ENCODE measurements around the gene BSDC1.
"Not testable (repeated sequence)": the region's sequence is repeated elsewhere in the genome, so short reads cannot be mapped to it uniquely, and the experiment has no call there.

BSDC1 gene

DNA sequence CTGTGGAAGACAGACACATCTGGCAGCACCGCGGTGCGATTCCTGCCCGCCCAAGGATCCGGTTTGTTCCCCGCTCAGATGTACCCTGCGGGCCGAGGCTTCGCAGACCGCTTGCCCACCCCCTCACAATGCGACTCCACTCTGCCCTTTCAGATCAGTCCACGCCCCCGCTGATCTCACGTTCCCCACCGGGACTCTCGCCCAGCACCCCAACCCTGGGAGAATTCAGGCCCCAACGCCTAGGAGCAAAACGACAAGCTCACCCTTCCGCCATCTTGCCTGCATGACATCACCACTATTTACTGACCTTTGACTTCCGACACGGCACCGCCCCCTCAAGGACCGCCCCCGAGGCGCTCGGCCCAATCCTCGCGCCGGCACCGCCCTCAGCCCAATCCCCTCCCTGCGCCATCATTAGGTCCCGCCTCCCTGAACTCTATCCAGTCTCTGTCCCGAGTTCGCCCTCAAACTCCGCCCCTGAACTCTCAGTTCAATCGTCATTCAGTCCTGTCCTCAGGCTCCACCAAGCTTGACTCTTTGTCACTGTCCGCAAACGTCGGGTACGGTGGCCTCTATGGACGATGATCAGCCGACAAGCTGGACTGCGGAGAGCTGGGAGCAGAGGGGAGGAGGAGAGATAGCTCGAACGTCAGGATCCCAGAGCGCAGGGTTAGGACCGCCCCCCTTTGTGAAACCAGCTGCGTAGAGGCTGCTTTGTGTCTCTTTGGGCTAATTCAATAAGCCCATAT, at the start of gene BSDC1:
TSS of gene BSDC1 (minus strand) at position 301 of the 749 bp plus-strand sequence. CDS start at position 274, 27 bp downstream.
- peak; percentile 94 for DNase-seq

DNA sequence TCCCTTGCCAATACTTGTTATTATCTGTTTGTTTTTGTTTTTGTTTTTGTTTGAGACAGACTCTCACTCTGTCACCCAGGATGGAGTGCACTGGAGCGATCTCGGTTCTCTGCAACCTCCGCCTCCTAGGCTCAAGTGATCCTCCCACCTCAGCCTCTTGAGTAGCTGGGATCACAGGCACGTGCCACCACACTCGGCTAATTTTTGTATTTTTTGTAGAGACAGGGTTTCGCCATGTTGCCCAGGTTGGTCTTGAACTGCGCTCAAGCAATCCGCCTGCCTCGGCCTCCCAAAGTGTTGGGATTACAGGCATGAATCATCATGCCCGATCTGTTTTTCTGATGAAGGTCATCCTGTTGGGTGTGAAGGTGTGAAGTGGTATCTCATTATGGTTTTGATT, 47.2 kb upstream of the BSDC1 start:
- DNase-seq = not testable (repeated sequence)

DNA sequence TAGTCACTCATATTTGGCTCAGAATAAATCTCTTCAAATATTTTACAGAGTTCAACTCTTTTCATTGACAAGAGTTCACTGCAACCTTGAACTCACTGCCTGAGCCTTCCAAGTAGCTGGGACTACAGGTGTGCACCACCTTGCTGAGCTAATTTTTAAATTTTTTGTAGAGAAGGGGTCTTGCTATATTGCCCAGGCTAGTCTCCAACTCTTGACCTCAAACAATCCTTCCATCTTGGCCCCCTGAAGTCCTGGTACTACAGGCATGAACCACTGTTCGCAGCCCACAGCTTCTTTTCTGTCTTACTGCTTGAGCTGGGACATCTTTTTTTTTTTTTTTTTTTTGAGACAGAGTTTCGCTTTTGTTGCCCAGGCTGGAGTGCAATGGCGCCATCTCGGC, 44.5 kb upstream of the BSDC1 start:
- DNase-seq = not testable (repeated sequence)

GRCh38 chr1:32438136-32438535, 43.9 kb upstream of the BSDC1 start:
- no peak for DNase-seq

GRCh38 chr1:32431736-32432400, 37.6 kb upstream of the BSDC1 start:
- DNase-seq = no peak

GRCh38 chr1:32427264-32427963, 33.2 kb upstream of the BSDC1 start:
- DNase-seq = no peak

- peak; percentile 18 for DNase-seq
Observed at GRCh38 chr1:32426489-32427255, 32.4 kb upstream of the BSDC1 start.

GRCh38 chr1:32421775-32422174, 27.5 kb upstream of the BSDC1 start:
- DNase-seq = no peak

- DNase-seq = no peak
Observed at GRCh38 chr1:32414186-32414886, 20.1 kb upstream of the BSDC1 start.

DNA sequence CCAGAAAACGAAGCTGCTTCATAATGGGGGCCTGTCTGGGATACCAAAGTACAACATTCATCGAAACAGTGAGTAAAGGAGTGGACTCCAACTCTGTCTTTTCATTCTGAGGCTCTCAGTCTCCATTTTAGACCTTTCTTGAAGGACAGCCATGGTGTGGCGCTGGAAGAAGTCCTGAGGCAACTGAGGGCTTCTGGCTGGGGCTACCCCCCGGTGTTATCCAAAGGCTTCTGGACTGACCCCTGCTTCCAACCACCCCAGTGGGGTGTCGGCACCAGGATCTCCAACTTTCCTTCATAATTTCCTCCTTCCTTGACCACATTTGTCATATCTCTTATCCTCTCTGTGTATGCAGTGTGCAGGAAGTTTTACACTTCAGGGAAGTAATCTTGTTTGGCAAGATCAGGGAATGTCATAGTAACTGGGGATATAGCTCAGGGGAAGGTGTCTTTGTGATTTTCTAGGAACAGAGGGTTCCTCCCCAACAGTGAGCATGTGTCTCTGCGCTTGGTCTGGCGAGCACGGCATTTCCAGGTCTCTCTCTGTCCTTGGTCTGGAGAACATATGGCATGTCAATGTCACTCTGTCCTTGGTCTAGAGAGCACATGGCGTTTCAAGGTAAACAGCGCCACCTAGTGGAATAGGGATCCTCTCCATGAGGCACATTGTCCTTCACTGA, 19.4 kb upstream of the BSDC1 start:
- DNase-seq = peak; percentile 43

DNA sequence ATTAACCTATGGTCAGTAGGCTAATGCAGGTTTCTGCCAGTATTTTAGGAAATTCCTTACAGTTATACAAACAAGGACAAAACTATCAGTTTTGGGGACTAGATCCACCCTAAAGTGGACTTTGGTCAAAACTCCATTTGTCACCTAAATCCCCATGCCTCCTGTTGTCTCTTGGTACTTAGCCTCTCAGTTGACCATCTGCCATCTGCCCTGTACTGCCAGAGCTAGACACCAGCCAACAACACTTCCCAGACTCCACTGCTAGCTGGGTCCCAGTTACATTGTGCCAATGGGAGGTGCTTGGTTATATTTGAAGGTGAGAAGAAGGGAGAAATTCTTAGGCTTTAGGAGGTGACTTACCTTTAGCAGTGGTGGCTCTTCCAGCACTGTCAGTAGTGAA, 17.0 kb upstream of the BSDC1 start:
- no peak for DNase-seq

GRCh38 chr1:32406629-32407111, 12.4 kb upstream of the BSDC1 start:
- DNase-seq = no peak

- DNase-seq = no peak
Observed at GRCh38 chr1:32405672-32406467, 11.6 kb upstream of the BSDC1 start.

DNA sequence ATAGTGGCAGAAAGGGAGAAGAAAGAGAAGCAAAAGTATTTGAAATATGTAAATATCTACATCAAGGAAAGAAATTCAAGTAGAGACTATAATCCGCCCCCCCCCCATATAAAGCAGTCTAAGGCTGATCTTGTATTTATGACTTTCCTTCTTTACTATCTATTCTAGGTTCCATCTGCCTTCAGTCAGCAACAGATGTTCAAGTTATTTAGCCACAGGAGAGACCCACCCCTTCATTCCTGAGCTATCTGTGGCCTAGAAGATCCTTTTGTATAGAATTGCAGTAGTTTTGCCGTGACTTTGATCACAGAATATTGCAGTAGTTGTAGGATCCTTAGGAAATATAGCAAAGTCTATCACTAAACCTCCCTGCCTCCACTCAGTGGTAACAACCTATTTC, 10.7 kb upstream of the BSDC1 start:
- DNase-seq = no peak

GRCh38 chr1:32400876-32401631, 6.8 kb upstream of the BSDC1 start:
- DNase-seq = peak; percentile 15

DNA sequence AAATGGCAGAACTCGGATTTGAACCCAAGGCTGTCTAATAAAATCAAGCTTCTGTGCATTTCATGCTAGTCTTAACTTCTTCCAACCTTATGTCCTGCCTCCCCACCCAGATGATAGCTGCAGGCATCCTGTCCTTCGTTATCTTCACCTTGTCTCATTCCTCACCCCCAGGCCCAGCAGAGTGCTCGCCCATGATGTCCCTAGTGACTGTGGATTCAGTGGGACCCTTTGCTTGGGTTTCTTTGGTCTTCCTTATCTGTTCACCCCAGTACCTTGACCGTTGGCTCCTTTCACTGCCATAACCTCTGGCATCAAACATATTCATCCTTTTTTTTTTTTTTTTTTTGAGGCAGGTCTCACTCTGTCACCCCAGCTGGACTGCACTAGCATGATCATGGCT, 5.6 kb upstream of the BSDC1 start:
- DNase-seq = no peak

DNA sequence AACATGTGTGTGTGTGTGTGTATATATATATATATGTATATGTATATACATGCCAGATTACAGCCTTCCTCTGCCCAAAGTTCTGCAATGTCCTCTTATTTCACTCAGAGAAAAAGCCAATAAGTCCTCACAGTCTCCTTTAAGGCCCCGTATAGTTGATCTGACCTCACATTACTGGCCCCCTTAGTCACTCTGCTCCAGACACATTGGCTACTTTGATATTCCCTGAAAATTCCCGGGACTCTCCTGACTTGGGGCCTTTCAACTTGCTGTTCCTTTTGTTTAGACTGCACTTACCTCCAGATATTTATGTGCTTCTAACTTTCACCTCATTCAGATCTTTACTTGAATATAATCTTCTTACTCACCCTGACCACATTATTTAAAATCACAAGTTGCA, 4.2 kb upstream of the BSDC1 start:
- DNase-seq = no peak

DNA sequence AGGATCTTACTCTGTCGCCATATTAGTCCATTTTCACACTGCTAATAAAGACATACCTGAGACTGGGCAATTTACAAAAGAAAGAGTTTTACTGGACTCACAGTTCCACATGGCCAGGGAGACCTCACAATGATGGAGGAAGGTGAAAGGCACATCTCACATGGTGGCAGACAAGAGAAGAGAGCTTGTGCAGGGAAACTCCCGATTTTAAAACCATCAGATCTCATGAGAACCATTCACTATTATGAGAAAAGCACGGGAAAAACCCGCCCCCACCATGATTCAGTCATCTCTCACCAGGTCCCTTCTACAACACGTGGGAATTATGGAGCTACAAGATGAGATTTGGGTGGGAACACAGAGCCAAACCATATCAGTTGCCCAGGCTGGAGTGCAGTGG, 2.3 kb upstream of the BSDC1 start:
- not testable (repeated sequence) for DNase-seq

GRCh38 chr1:32394890-32395432, 720 bp upstream of the BSDC1 start:
- peak; percentile 48 for DNase-seq

DNA sequence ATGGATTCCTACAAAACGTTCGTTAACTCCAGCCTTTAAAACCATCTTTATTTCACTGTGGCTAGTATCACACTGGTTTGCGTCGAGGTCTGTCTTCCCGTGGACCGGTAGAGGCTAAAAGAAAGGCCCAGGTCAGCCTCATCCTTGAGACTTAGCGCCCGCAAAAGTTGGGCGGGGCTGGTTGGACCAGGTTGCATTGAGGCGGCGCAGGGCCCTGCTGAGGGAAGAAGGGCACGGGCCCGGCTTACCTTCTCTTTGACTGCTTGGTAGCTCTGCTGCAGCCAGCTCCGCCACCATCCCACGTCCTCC, 455 bp downstream of the BSDC1 start:
- DNase-seq = no peak
